HepG2 (cell line): ENCODE measurements around the gene CTSA. TPM values are rescaled to one million over a fixed set of nuclear protein-coding genes. Genes with fewer than 3 reads are reported as not detected.
A peak's percentile ranks its signal among the peaks of the same experiment; 100 is the strongest.

ENCODE experiments used
- CENPT ChIP-seq: sonication (generic); formaldehyde crosslinking; IDR thresholded peaks from 2 replicates; pipeline ENCODE4 v1.8.0; 2022; ENCODE audit warnings: low read depth, mild to moderate bottlenecking, moderate library complexity, missing genetic modification reagents
- ELF4 ChIP-seq: sonication (generic); formaldehyde crosslinking; IDR thresholded peaks from 2 replicates; pipeline ENCODE4 v1.5.0; 2020; ENCODE audit warnings: missing genetic modification reagents, mild to moderate bottlenecking, moderate library complexity, borderline replicate concordance
- FOSL2 ChIP-seq: sonication (generic); formaldehyde crosslinking; IDR thresholded peaks from 2 replicates; pipeline ENCODE4 v1.4.0; 2020; ENCODE audit warnings: missing genetic modification reagents
- NFIC ChIP-seq: IDR thresholded peaks from 2 replicates; pipeline ENCODE4 v1.6.1; 2012; ENCODE audit warnings: mild to moderate bottlenecking, low read length, inconsistent platforms
- PHF21A ChIP-seq: sonication (generic); formaldehyde crosslinking; IDR thresholded peaks from 2 replicates; pipeline ENCODE4 v1.5.0; 2020; ENCODE audit warnings: mild to moderate bottlenecking, missing genetic modification reagents
- SOX13 ChIP-seq, 3 experiments: fragments of 450-650 bp in 1 of 3; sonication (generic) in 1 of 3; formaldehyde crosslinking in 1 of 3; IDR thresholded peaks in 2 of 3; conservative IDR thresholded peaks in 1 of 3; 2 replicates each; pipeline versions ENCODE4 v1.5.0 to v1.6.1; 2016 to 2020; ENCODE audit warnings: antibody characterized with exemption in 1 of 3, mild to moderate bottlenecking in 1 of 3, missing compliant biosample characterization in 1 of 3, missing genetic modification reagents in 1 of 3, moderate library complexity in 1 of 3
- TRIM24 ChIP-seq: sonication (generic); formaldehyde crosslinking; IDR thresholded peaks from 2 replicates; pipeline ENCODE4 v1.8.0; 2022; ENCODE audit warnings: mild to moderate bottlenecking, missing genetic modification reagents
- YEATS2 ChIP-seq: sonication (generic); formaldehyde crosslinking; IDR thresholded peaks from 2 replicates; pipeline ENCODE4 v1.4.0; 2020; ENCODE audit warnings: missing genetic modification reagents, borderline replicate concordance
- ZEB1 ChIP-seq: IDR thresholded peaks from 2 replicates; pipeline ENCODE4 v1.6.1; 2012; ENCODE audit warnings: mild to moderate bottlenecking, low read depth, inconsistent platforms; ENCODE audit not compliant: insufficient replicate concordance
- ZFP1 ChIP-seq: IDR thresholded peaks from 2 replicates; pipeline ENCODE4 v1.6.1; 2016
- ZNF274 ChIP-seq: sonication (generic); formaldehyde crosslinking; IDR thresholded peaks from 2 replicates; pipeline ENCODE4 v1.5.1; 2020; ENCODE audit warnings: mild to moderate bottlenecking, missing genetic modification reagents
- ZNF34 ChIP-seq: sonication (generic); formaldehyde crosslinking; IDR thresholded peaks from 2 replicates; pipeline ENCODE4 v1.4.0; 2020; ENCODE audit warnings: mild to moderate bottlenecking, missing genetic modification reagents, borderline replicate concordance
- ZNF772 ChIP-seq: sonication (generic); formaldehyde crosslinking; IDR thresholded peaks from 2 replicates; pipeline ENCODE4 v1.5.0; 2020; ENCODE audit warnings: mild to moderate bottlenecking, missing genetic modification reagents
- ZNF775 ChIP-seq: sonication (generic); formaldehyde crosslinking; IDR thresholded peaks from 2 replicates; pipeline ENCODE4 v1.4.0; 2020; ENCODE audit warnings: missing genetic modification reagents, mild to moderate bottlenecking, moderate library complexity, borderline replicate concordance
- ZNF776 ChIP-seq: sonication (generic); formaldehyde crosslinking; IDR thresholded peaks from 2 replicates; pipeline ENCODE4 v1.4.0; 2020; ENCODE audit warnings: mild to moderate bottlenecking, missing genetic modification reagents
- ZNF839 ChIP-seq: sonication (generic); formaldehyde crosslinking; IDR thresholded peaks from 2 replicates; pipeline ENCODE4 v1.4.0; 2020; ENCODE audit warnings: missing genetic modification reagents, mild to moderate bottlenecking, borderline replicate concordance
- ZSCAN12 ChIP-seq: sonication (generic); formaldehyde crosslinking; IDR thresholded peaks from 2 replicates; pipeline ENCODE4 v1.9.0; 2021; ENCODE audit warnings: mild to moderate bottlenecking, missing genetic modification reagents
- polyA plus RNA-seq, 8 experiments: library from polyadenylated mRNA; depleted of rRNA in 3 of 8; stranded (reverse) in 7 of 8; unstranded in 1 of 8; fragments of >200 nt; fragmentation: Illumina TruSeq in 4 of 8; extraction: Trizol in 4 of 8; gene quantifications; 2 replicates each; pipeline versions ENCODE4 v1.2.1 to v1.2.3, GENCODE V29; 2011 to 2016; ENCODE audit warnings: low read depth in 4 of 8, missing spikeins in 1 of 8, mixed read lengths in 1 of 8; ENCODE audit not compliant: insufficient read depth in 1 of 8
- total RNA-seq, 5 experiments: library from RNA; depleted of rRNA; stranded (reverse); fragments of >200 nt; fragmentation: Illumina TruSeq; extraction: Trizol; gene quantifications; 2 replicates each; pipeline ENCODE4 v1.2.3, GENCODE V29; 2016; ENCODE audit warnings: low read depth in 1 of 5
- TF ChIP-seq, protein P1 (sequence below): sonication (generic); formaldehyde crosslinking; IDR thresholded peaks from 2 replicates; pipeline ENCODE4 v1.5.0; 2020; ENCODE audit warnings: mild to moderate bottlenecking, missing genetic modification reagents
- TF ChIP-seq, protein P2 (sequence below): sonication (generic); formaldehyde crosslinking; IDR thresholded peaks from 2 replicates; pipeline ENCODE4 v1.4.0; 2020; ENCODE audit warnings: mild to moderate bottlenecking, low read depth, missing genetic modification reagents
- TF ChIP-seq, protein P3 (sequence below): sonication (generic); formaldehyde crosslinking; IDR thresholded peaks from 2 replicates; pipeline ENCODE4 v1.5.1; 2020; ENCODE audit warnings: missing genetic modification reagents, mild to moderate bottlenecking, borderline replicate concordance

CTSA gene
- total and polyA plus RNA-seq, 2 of the 13 experiments (the other 11 are each of a cell fraction or from before 2014, with no cell fraction given): 202 to 231 TPM

DNA sequence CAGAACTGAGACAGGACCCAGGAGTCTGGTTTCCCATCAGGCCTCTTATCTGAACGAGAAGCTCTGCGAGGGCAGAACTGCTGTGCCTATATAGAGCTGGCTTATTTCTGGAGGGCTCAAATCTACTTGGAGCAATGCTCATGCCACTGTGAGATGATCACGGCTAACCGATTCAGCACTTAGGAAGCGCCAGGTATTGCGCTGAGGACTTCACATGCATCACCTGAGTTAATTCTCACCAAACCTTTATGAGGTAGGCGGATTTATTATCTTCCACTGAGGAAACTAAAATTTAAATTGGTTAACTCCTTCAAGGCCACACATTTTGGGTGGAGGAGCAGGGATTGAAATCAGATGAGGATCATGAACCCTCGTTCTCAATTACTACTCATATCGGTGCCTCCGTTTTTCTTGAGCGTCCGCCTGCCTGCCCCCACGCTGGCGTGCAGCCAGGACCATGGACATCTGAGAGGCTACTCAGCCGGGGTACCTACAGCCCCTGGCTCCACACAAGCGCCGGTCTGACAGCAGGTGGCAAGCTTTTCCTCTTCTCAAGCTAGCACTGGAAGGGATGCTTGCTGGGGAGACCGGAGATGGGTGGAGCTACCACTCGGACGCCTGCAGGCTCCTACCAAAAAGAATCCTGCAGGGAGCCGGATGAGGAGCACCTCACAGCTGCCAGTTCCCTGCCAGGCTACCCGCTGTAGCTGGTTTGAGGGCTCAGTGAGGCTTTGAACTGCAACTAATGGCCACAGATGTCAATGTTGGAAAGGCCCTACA is 42.3 kb downstream of the CTSA start (continued):
- TF ChIP-seq ZNF274 (CRISPR knock-in tag): no peak
- TF ChIP-seq, protein P1, sequence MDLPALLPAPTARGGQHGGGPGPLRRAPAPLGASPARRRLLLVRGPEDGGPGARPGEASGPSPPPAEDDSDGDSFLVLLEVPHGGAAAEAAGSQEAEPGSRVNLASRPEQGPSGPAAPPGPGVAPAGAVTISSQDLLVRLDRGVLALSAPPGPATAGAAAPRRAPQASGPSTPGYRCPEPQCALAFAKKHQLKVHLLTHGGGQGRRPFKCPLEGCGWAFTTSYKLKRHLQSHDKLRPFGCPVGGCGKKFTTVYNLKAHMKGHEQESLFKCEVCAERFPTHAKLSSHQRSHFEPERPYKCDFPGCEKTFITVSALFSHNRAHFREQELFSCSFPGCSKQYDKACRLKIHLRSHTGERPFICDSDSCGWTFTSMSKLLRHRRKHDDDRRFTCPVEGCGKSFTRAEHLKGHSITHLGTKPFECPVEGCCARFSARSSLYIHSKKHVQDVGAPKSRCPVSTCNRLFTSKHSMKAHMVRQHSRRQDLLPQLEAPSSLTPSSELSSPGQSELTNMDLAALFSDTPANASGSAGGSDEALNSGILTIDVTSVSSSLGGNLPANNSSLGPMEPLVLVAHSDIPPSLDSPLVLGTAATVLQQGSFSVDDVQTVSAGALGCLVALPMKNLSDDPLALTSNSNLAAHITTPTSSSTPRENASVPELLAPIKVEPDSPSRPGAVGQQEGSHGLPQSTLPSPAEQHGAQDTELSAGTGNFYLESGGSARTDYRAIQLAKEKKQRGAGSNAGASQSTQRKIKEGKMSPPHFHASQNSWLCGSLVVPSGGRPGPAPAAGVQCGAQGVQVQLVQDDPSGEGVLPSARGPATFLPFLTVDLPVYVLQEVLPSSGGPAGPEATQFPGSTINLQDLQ: peak; percentile 72; the same call in 1 of the 2 replicates
- no peak for TF ChIP-seq TRIM24 (CRISPR knock-in tag)
- no peak; the same call in 1 of the 2 replicates for TF ChIP-seq SOX13 (IDR thresholded peaks at IDR 0.05)
- peak in 1 of 2 experiments; percentile 68; a peak in 1 of 4 replicates for TF ChIP-seq SOX13 (CRISPR knock-in tag; conservative IDR thresholded peaks at IDR 0.05 in 1 of 2, IDR thresholded peaks at IDR 0.05 in 1 of 2)
- peak; percentile 81 for TF ChIP-seq PHF21A (CRISPR knock-in tag)
- peak; percentile 57; the same call in 1 of the 2 replicates for TF ChIP-seq ZNF839 (CRISPR knock-in tag)
- peak; percentile 9 for TF ChIP-seq ZEB1
- TF ChIP-seq ZNF775 (CRISPR knock-in tag): 0 out of 2 replicates have a peak, but pooled peaks have one; percentile 17
- TF ChIP-seq ELF4: peak; percentile 48; the same call in 1 of the 2 replicates
- no peak for TF ChIP-seq ZFP1
- TF ChIP-seq CENPT (CRISPR knock-in tag): no peak
- 0 out of 2 replicates have a peak, but pooled peaks have one; percentile 77 for TF ChIP-seq NFIC
- TF ChIP-seq ZSCAN12: no peak
- TF ChIP-seq, protein P2, sequence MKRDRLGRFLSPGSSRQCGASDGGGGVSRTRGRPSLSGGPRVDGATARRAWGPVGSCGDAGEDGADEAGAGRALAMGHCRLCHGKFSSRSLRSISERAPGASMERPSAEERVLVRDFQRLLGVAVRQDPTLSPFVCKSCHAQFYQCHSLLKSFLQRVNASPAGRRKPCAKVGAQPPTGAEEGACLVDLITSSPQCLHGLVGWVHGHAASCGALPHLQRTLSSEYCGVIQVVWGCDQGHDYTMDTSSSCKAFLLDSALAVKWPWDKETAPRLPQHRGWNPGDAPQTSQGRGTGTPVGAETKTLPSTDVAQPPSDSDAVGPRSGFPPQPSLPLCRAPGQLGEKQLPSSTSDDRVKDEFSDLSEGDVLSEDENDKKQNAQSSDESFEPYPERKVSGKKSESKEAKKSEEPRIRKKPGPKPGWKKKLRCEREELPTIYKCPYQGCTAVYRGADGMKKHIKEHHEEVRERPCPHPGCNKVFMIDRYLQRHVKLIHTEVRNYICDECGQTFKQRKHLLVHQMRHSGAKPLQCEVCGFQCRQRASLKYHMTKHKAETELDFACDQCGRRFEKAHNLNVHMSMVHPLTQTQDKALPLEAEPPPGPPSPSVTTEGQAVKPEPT (CRISPR knock-in tag): peak; percentile 81
- TF ChIP-seq ZNF776 (CRISPR knock-in tag): no peak
- TF ChIP-seq YEATS2 (CRISPR knock-in tag): peak; percentile 13; the same call in 1 of the 2 replicates
- TF ChIP-seq ZNF772 (CRISPR knock-in tag): peak; percentile 84
- peak; percentile 59; the same call in 1 of the 2 replicates for TF ChIP-seq FOSL2 (CRISPR knock-in tag)
- TF ChIP-seq ZNF34 (CRISPR knock-in tag): no peak
- TF ChIP-seq, protein P3, sequence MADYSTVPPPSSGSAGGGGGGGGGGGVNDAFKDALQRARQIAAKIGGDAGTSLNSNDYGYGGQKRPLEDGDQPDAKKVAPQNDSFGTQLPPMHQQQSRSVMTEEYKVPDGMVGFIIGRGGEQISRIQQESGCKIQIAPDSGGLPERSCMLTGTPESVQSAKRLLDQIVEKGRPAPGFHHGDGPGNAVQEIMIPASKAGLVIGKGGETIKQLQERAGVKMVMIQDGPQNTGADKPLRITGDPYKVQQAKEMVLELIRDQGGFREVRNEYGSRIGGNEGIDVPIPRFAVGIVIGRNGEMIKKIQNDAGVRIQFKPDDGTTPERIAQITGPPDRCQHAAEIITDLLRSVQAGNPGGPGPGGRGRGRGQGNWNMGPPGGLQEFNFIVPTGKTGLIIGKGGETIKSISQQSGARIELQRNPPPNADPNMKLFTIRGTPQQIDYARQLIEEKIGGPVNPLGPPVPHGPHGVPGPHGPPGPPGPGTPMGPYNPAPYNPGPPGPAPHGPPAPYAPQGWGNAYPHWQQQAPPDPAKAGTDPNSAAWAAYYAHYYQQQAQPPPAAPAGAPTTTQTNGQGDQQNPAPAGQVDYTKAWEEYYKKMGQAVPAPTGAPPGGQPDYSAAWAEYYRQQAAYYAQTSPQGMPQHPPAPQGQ (CRISPR knock-in tag): no peak
